HL-60/S4 (cell line): ENCODE measurements around the gene UBA3.

ENCODE experiments used
- in situ Hi-C: fragments of 300-500 bp; cut with MboI; formaldehyde crosslinking; loops from 2 replicates; pipeline ENCODE4 v1.14.3; 2022; ENCODE audit warnings: low sequenced_read_pairs

Gene UBA3

DNA sequence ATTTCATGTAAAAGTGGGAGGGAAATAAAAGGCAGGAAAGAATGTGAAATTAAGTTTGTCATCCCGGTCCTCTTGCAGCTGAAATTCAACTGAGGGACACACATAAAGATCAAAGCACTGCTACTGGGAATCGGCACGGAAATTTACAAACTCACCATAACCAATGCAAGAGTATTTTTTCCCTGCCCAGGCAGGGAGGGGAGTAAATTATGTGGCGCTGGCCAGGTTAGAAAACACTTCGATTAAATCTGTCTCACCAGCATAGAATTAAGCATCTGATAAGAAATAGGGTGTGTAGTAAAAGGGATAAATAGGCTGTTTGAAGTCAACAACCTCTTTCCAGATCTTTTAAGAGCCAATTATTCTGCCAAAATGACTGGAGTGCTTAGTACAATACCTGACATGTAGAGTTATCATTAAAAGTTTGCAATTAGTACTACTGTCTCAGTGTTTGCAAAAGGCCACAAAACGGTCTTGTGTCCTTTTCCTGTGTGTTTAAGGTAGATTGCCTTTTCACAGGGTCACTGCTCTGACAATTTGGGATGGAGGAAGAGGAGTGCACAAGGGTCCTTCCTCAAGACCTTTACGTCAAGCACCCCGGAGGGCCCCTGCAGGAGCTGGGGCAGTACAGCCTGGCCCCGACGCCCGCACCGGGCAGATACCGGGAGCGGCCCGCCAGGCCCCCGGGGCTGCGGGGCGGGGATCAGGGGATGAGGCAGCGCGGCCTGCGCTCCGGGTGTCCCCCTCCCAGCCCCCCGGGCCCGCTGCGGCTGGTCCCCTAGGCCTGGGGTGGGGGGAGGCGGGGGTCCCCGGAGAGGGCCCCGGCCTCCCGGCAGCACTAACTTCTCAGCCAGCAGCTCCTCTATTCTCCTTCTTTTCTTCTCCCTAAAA, 651 bp downstream of the UBA3 start:
- in situ Hi-C loops, result no loop called here

DNA sequence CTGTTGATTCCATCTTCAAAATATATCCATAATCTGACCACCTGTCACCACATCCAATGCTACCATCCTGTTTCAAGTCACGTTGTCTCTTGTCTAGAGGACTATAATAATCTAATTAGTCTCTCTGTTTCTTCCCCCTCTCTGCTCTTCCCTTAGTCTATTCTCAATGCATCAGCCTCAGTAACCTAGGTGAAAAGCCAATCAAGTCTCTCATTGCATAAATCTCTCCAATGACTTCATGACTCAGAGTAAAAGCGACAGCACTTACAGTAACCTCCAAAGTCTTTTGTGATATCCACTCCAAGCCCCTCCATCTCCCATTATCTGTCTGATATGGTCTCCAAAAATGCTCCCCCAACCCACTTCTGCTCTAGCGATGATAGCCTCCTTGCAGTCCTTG, 7.2 kb downstream of the UBA3 start:
- in situ Hi-C loops, result no loop called here

DNA sequence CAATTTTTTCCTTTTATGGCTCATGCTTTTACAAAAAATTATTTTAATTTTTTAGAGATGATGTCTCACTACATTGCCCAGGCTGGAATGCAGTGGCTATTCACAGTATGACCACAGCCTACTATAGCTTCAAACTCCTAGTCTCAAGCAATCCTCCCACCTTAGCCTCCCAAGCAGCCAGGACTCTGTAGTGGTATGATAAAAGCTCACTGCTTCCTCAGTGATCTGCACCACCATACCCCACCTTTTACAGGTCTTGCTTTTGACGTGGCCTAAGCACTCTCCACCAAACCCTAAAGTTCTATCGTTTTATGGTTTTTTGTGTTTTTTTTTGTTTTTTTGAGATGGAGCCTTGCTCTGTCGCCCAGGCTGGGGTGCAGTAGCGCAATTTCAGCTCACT, 14.0 kb downstream of the UBA3 start:
- in situ Hi-C loops, result no loop called here

DNA sequence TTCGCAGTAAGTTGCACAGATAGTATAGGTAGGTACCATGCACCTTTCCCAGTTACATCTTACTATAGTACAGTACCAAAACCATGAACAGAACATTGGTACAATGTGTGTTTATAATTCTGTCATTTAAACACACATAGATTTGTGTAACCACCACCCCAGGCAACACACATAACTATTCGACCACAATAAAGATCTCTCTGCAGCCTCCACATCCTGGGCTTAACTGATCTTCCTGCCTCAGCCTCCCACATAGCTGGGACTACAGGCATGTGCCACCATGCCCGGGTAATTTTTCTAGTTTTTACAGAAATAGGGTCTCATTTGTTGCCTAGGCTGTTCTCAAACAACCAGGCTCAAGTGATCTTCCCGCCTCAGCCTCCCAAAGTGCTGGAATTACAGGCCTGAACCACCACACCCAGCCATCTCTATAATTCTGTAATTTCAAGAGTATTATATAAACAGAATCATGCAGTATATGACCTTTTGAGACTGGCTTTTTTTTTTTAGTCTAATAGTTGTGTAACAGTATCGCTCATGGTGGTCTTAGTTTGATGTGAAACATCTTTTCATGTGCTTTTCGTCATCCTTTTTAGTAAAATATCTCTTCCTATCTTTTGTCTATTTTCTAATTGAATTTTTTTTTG, 14.7 kb downstream of the UBA3 start:
- in situ Hi-C loops, result no loop called here

DNA sequence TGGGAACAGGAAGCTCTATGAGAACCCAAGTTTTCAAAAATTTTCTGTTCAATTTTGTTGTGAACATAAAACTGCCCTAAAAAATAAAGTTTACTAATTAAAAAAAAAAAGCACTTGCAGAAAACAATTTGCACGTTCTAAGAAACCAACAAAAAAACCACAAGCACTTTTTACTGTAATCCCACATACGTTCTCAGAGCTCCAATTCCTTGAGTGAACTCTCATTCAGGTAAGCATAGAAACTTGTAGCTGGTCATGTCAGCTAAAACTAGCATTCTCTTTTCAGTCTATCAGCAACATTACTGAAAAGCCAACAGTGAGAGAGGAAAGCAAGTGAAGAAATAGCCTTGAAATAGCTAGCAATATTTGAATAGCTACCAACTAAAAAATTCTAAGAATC, 16.5 kb downstream of the UBA3 start:
- in situ Hi-C loops, result no loop called here

DNA sequence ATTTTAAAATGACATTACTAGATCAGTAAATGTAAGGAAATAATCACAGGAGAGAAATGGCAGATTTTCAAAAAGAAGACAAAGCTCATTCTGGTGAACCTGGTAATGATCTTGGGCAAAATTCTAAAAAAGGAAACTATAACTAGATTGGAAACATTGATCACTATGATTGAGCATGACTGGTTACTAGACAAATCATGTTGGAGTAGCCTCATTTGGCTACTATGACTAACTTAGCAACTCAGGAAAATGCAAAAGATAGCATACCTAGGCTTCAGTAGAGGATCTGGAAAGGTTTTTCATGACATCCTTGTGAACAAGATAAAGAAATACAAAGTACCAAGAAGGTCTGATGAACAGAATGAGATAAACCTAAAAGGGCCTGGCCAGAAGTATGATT, 20.5 kb downstream of the UBA3 start:
- in situ Hi-C loops, result no loop called here

DNA sequence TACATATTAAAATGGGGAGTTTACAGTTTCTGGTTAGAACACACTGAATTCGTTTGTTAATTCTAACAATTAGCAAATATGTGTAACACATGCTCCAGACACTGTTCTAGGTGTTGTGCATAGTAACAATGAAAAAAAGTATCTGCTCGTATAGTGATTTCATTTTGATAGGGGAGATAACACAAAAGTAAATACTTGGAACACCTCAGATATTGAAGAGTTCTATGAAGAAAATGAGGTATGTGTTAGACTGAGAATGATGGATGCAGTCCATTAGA, 21.3 kb downstream of the UBA3 start:
- in situ Hi-C loops, result no loop called here

DNA sequence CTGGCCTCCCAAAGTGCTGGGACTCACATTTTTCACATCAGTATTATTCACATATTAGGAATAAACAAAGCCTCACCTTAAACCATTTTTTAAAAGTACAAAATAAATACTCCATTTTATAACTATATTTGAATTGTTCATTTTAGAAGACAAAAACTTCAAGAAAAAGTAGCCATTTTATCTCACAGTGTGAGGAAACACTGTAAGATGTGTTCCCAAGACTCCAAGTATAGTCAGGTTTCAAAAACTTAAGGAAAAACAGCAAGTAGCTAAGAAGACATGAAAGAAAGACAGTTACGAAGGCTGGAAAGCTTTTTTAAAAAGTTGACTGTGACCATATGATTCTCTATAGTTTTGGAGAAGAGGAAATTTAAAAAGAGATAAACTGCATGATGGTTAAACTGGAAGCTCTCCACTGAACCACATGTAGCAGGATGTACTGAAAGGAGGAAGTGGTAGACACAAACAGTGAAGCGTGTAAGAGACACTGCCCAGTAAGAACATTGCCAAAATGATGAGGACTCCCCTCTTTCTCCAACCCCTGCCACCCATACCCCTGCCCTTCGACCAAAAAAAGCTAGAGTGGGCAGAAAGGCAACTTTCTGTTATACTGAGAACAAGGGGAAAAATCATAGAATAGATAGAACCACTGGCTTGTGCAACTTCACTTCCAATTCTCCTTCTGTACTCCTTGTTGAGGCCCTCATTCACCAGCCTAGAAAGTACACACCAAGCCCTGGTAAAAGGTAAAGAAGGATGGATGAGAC, 21.8 kb downstream of the UBA3 start:
- in situ Hi-C loops, result no loop called here

DNA sequence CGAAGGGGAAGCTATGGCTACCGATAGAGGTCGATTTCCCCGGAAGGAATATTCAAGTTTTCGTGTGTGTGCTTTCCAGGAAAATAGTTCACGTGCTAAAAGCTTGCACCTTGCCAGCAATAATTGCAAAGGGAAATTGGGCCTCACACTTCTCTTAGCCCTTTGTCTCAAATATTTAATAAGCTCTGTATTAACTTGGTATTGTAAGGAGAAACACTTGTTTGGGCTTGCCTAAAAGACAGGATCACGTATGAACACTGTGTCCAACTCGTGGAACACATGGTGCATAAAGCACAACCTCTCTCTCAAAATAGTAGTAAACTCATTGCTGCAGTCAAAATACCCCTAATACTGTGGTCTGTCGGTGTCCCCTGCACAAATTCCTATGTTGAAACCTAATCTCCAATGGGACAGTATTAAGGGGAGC, 27.7 kb downstream of the UBA3 start:
- in situ Hi-C loops, result no loop called here

DNA sequence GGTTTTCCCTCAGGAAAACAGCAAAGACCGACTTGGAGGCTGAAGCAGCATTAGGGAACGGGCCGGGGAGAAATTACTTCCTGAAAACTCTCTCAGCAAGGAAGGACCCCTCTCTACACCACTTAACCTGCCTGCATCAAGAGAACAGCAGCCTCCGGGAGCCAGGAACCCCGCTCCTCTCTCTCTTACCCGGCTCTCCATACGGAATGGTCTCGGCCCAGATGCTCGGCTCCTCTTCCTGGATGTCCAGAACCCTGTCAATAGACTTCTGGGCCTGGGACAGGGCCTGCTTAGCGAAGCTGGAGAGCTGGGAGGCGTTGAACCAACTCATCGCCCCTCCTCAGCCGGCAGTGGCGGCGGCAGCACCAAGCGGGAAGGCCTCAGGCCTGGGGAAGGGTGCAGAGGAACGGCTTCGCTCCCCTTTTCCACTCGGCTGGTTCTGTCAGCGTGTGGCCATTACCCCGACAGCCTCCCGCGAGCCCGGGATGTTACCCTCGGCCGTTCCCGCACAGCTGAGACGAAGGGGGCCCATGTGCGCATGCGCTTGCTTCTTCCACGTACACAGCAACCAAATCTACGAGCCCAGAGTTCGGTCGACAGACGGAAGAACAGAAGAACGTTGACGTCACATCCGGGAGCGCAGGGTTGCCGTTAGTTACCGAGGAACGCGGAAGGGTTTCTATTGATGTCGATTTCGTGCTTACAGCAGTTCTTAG, 28.3 kb downstream of the UBA3 start, which contains the start of gene TMF1:
Gene TMF1 (minus strand): TSS at position 578 of the 716 bp plus-strand sequence. CDS start 247 bp downstream, at position 331.
- in situ Hi-C loops, result no loop called here

DNA sequence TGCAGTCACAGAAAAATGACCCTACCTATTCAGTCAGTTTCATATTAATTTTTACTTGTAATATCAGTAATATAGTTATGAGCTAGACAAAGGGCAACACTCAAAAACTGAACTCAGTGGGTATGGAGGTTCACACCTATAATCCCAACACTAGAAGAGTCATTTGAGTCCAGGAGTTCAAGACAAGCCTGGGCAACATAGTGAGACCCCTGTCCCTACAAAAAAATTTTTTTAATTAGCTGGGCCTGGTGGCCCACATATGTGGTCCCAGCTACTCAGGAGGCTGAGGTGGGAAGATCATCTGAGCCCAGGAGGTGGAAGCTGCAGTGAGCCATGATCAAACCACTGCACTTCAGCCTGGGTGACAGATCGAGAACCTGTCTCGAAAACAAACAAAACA, 31.2 kb downstream of the UBA3 start:
- in situ Hi-C loops, result no loop called here

DNA sequence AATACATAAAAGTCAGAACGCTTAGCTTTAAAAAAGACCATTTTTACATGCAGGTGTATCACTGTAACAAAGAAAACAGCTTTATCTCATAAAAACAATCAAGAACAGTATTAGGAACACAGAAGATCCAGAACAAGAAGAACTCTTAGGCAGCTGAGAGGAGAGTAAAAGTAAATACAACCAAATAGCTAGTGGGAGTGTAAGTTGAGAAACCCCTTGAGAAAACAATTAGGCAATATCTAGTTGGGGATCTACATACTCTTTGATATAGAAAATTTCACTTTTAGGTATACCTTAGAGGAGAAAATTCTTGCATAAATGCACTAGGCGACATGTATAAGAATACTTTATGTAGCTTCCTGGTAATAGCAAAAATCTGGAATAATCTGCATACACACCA, 35.6 kb downstream of the UBA3 start:
- in situ Hi-C loops, result no loop called here

DNA sequence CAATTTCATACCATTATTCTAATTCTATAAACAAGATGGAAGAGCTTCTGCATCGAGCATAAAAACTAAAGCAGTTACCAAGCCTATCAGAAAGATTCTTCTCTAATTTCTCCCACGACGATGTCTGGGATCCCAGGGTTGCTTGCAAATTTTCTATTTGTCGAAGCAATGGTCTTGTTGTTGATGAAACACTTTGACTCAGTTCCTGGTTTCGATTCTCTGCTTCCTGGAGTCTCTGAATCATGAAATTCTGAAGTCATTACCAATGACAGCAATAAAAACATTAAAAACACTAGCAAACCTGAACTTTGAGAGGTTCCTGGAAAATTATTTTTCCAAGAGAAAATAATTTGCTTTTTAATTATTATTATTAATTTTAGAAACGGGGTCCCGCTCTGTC, 46.7 kb downstream of the UBA3 start:
- in situ Hi-C loops, result no loop called here

DNA sequence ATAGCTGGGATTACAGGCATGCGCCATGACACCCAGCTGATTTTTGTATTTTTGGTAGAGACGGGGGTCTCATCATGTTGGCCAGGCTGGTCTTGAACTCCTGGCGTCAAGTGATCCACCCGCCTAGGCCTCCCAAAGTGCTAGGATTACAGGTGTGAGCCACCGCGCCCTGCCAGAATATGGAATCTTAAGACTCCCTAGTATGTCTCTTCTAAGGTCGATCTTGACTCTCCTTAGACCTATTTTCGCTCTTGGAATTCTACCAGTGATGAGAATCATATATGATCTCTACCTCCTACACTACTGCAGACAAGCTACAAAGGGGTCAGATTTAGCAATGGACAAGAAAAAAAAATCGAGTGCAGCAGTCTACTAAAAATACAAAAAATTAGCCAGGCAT, 47.4 kb downstream of the UBA3 start:
- in situ Hi-C loops, result no loop called here

DNA sequence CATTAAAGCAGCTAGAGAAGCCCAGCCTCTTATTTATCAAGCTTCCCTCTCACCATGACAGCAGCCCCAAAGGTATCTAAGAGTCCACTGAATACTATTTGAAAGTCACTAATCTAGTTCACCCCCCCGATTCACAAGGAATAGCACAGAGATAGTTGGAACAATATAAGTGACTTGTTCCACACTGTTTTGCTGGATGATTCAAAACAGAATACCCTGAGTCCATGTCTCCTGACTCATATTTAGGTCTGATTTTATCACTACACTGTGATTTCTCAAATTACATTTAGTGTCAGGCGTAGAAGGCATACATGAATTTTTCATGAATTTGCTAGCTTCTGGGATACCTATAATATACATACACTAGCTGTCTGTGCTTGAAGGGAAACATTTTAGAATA, 48.0 kb downstream of the UBA3 start:
- in situ Hi-C loops, result no loop called here

DNA sequence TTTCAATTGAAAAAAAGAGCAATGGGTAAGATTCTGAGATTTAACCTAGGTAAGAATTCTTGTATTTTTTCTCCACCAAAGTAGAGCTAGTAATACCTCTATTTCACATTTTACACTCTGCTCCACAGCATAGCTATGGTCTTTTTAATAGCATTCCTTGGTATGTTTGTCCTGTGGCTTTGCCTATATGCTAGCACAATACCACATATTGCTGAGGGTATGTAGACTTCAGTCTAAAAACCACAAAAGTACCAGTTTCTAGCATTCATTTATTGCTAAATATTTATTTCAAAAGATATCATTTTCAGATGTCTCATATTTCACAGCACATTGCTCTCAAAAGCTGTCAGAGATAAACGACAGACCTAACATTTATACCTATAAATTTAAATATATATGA, 48.5 kb downstream of the UBA3 start:
- in situ Hi-C loops, result no loop called here

DNA sequence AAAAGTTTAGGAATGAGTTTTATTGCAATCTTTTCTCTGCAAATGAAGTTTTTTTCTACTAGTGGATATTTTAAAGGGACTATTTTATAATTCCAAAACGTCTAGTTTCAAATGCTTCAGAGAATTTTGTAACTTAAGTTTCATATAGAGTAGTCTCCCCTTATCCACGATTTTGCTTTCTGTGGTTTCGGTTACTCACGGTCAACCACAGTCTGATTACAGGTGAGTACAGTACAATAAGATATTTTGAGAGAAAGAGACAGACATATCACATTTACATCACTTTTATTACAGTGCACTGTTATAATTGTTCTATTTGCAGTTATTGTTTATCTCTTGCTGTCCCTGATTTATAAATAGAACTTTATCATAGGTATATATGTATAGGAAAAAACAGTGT, 59.3 kb downstream of the UBA3 start:
- in situ Hi-C loops, result no loop called here

DNA sequence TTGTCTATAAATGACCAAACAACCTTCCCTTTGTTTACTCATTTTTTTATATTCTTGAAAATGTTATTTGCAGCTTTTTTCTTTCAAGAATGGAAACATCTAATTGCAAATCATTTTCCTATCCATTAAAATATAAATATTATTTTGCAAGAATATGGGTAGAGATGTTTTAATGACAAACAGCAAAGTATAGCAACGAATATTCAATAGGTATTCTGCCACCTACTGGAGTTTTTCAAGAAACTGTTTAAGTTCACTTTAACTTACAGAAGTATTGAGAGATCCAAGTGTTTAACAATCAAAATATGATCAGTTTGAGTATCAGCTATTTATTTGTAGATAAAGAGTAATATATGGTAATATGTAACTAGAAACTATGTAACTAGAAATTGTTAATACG, 59.7 kb downstream of the UBA3 start:
- in situ Hi-C loops, result no loop called here

DNA sequence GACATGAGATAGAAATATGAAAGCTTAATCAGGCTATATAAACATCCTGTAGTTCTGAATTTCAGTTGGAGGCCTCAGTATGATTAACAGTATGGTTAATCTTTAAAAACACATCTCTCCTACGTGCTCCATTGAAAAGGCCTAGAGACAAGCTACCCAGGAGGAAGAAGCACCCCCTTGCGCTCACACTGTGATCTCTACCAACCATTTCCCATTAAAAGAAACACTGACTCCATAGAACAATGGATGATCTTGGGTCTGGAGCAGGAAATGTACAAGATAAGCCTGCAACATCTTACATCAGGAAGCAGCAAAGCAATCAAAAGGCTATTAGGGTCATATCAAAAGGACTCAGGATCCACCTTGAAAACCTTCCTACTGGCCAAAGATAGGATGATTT, 63.3 kb downstream of the UBA3 start:
- in situ Hi-C loops, result no loop called here

DNA sequence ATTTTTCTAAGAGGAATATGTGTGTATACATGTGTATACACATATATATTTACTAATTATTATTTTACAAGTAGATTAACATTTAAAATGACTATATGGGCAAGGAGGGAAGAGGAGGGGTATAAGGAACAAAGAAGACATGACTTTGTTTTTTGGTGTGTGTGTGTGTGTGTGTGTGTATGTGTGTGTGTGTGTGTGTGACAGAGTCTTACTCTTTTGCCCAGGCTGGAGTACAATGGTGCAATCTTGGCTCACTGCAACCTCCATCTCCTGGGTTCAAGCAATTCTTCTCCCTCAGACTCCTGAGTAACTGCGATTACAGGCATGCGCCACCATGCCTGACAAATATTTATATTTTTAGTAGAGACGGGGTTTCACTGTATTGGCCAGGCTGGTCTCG, 64.1 kb downstream of the UBA3 start:
- in situ Hi-C loops, result no loop called here

DNA sequence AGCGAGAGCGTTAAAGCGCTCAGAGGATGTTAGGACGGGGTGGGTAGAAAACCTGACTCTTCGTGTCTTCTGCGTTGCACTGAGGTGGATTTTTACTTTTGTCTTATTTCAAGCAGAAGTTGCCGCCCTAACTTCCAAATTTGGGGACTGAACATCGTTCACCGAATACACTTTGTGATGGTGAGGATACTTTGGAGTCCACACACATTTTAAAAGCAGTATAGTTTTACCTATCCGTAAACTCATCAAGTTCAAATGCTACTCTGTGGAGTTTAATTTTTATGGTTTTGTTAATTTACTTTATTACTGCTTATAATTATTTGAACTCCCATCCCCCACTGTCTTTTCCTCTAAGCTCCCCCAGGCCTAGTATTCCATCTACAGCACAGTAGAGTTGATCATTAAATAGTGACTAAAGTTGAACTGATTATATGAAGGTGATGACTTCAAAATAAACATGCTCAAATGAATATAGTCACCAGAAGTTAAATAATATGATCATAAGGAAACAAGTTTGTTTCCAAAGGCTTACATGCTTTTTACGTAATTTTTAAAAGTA, 66.1 kb downstream of the UBA3 start:
- in situ Hi-C loops, result no loop called here
